Epithelial cell of proximal tubule (primary cell): Measurements from ENCODE around the gene TET3. TPM values are rescaled to one million over a fixed set of nuclear protein-coding genes. Genes with fewer than 3 reads are reported as not detected.

Experiments
- DNase-seq: peaks from one replicate; pipeline ENCODE4 v3.0.0-alpha.2; 2011; ENCODE audit warnings: low read depth
- H3K4me3 ChIP-seq: 2 replicates; pipeline ENCODE4 v1.5.1; 2011; ENCODE audit warnings: low read depth, mild to moderate bottlenecking, low read length
- total RNA-seq: library from RNA; depleted of rRNA; stranded (reverse); fragments of >200 nt; gene quantifications from 2 replicates; pipeline ENCODE4 v1.2.3, GENCODE V29; 2015
- TF ChIP-seq, protein P1 (sequence below): conservative IDR thresholded peaks from 2 replicates; pipeline ENCODE4 v1.5.1; 2012; ENCODE audit warnings: low read depth, mild to moderate bottlenecking, low read length

TET3 gene
- total RNA-seq, 1 donor from 2014 or later = 4.8 TPM

DNA sequence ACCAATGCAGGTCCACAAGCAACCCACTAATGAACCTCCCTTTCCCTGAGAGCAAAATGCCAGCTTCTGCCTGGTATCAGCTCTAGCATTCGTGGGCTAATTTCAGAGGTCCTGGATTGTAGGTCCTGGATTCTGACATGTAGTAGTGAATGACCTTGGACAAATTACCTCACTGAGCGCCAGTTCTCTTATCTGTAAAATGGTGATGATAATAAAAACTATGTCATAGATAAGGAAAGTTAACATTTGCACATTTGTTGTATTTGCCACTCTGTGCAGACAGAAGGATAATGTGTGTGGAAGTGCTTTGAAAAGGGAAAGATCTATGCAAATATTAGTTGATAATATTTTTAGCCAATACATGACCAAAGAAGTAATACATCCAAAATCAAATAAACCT lies 4.1 kb upstream of the TET3 start:
- DNase-seq = no peak
- no peak overlapping the region for H3K4me3 ChIP-seq
- TF ChIP-seq, protein P1, sequence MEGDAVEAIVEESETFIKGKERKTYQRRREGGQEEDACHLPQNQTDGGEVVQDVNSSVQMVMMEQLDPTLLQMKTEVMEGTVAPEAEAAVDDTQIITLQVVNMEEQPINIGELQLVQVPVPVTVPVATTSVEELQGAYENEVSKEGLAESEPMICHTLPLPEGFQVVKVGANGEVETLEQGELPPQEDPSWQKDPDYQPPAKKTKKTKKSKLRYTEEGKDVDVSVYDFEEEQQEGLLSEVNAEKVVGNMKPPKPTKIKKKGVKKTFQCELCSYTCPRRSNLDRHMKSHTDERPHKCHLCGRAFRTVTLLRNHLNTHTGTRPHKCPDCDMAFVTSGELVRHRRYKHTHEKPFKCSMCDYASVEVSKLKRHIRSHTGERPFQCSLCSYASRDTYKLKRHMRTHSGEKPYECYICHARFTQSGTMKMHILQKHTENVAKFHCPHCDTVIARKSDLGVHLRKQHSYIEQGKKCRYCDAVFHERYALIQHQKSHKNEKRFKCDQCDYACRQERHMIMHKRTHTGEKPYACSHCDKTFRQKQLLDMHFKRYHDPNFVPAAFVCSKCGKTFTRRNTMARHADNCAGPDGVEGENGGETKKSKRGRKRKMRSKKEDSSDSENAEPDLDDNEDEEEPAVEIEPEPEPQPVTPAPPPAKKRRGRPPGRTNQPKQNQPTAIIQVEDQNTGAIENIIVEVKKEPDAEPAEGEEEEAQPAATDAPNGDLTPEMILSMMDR = no peak

DNA sequence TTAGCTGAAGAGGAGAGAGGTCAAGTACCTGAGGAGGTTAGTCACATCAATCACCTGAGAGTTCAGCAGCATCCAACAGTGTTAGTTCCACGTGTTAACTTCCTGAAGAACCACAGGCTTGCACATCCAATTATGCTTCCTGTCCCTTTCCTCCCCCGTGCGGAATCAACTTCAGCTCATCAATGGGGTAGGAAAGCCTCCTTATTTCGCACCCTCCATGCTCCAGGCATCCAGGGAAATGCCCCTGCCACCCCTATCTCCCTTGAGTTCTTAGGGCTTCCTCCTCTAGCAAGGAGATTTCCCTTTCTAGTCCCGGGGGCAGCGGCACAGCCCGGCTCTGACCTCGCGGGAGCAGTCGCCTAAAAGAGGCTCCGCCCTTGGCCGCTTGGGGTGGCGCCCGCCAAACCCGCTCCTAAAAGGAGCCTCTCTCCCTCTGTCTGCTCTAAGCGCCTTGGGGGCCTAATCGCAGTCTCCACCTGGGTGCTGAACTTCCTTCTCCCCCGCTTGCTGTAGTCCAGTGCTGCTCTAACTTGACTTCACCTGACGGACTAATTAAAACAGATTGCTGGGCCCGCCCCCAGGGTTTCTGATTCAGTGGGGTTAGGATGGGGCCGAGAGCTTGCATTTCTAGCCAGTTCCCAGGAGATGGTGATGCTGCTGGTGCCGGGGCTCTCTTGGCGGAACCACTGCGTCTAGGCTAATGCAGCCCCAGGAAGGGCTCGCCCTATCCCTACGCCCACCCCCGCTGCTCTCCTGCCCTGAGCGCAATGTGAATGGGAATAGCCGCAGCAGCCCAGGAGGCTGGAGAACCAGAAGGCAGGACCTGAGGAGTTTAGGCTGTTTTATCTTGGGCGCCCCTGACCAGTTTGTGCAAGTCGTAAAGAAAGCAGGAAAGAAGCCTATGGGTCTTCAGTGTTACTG lies 3.4 kb upstream of the TET3 start:
- no peak for DNase-seq
- H3K4me3 ChIP-seq = peak overlapping the region; percentile 50
- TF ChIP-seq, protein P1 = no peak

DNA sequence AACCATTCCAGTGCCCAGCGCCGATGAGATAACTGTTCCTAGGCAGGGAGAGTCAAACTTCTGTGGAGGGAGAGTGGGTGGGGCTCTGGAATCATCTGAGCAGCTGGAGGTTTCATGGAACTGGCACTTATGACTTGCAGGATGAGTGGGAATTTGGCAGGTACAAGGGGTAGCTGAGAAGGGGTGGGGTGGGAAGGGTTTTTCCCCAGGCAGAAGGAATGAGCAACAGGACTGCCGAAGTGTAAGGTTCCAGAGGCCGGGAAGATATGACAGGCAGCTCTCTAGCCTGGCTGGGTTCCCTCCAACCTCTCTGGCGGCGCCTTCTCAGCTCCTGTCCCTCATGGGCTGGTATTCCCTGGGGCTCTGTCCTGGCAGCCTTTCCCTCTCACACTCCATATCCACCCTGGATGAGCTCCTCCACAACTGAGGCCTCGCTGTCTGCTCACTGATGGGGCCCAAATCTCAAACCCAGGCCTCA lies 2.5 kb upstream of the TET3 start:
- DNase-seq = no peak
- no peak overlapping the region for H3K4me3 ChIP-seq
- TF ChIP-seq, protein P1 = no peak

DNA sequence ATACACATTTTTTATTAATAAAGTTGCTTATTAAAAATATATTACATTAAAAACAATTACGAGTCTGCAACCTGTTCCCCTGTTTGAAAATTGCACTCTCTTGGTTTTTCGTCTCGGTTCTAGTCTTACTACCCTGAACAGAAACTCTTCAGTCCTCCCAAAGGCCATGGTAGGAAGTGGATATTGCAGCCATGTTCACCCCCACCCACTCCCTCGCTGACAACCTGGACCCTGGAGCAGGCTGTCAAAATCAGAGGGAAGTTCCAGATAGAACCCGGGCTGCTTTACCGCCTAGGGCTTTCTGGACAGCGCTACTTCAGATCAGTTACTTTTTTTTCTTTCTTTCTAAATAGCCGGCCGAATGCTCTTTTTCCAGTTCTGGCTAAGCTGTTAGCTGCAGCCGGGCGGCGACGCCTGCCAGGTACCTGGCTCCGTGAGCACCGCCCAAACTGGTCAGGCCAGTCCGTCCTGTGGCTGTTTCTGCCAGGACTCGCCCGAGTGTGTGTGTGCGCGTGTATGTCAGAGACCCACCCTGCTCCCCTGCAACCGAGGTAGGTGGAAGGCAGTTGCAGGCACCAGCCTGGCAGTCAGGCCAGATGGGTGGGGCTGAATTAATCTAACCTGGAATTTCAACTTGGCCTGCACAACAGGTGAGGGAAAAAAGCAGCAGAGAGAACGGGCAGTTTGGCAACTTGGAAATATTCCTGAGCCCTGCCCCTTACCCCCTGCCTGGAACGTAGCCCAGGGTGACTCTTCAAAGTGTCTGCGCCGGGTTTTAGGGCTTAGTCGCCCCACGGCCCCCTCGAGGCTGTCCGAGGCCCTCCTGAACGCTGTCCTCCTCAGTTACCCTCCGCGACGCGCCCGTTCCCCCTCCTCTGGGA lies 1.1 kb upstream of the TET3 start:
- no peak for DNase-seq
- H3K4me3 ChIP-seq = peak overlapping the region; percentile 69

DNA sequence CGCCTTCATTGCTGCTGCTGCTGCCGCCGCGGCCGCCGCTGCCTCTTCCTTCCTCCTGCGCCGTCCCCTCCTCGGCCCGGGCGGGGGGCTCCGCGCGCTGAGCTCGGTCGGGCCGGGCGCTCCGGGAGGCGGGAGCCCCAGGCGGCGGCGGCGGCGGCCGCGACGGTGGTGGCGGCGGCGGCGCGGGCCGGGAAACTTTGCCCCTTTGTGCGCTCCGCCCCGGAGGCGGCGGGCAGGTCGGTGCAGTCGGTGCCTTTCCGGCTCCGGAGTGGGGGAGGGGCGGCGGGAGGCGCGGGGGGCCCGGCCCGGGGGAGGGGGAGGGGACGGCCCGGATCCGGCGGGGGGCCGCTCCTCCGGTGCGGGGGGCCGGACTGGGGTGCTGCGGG lies 205 bp downstream of the TET3 start:
- DNase-seq = no peak
- TF ChIP-seq, protein P1 = no peak
- H3K4me3 ChIP-seq = peak overlapping the region; percentile 69

More for the DNA sequence above, 1.1 kb upstream of the TET3 start:
- TF ChIP-seq, protein P1 = no peak

DNA sequence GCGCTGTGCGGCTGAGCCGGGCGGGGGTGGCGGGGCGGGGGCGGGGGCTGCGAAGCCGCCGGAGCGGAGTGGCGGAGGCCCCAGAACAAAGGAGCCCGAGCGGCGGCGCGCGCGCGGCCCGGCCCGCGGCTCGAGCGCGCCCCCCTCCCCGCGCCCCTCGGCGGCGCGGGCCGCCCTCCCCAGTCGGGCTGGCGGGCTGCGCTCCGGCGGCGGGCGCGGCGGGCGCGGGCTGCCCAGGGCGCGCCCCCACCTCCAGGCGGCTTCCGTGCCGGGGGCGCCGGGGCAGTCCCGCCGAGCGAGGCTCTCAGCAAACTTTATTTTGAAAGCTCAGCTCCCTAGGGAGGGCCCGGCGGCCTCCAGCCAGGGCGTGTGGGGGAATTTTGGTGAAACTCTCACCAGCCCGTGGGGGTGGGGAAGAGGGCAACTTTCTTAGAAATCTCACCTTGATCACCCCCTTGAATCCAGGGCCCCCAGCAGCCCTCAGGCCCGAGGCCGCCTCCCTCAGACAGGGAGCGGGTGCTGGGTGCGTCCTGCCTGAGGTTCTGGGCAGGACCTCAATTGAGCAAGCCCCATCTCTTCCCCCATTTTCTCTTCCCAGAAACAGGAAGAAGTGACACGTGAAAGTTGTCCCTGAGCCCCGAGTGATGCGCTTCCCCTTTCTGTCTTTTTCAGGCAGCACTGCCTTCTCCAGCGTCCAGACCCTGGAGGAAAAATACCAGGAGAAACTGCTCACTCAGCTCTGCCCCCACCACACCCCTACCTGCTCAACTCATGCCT lies 786 bp downstream of the TET3 start:
- TF ChIP-seq, protein P1 = no peak
- no peak for DNase-seq
- H3K4me3 ChIP-seq = peak overlapping the region; percentile 66
